SU-DHL-6 (cell line): ENCODE data around the gene DDR2.

Source experiments
- H2AFZ ChIP-seq: fragments of 200-600 bp; sonication (generic); 2 replicates; pipeline ENCODE4 v1.6.1; 2014; ENCODE audit warnings: low read depth, mild to moderate bottlenecking, moderate library complexity, mixed read lengths, antibody characterized with exemption, low read length; ENCODE audit not compliant: severe bottlenecking
- H3F3A ChIP-seq: fragments of 200-600 bp; shearing (Covaris generic); 2 replicates; pipeline ENCODE4 v1.6.0; 2016; ENCODE audit warnings: antibody characterized with exemption, mild to moderate bottlenecking; ENCODE audit not compliant: insufficient read depth
- H3K27ac ChIP-seq: fragments of 200-600 bp; sonication (generic); 2 replicates; pipeline ENCODE4 v1.5.1; 2016; ENCODE audit warnings: low read depth, mild to moderate bottlenecking, low read length, moderate library complexity, mixed read lengths
- H3K27me3 ChIP-seq: fragments of 200-600 bp; sonication (generic), shearing (Covaris generic); 2 replicates; pipeline ENCODE4 v1.6.0; 2014; ENCODE audit warnings: mild to moderate bottlenecking, low read length
- H3K36me3 ChIP-seq: fragments of 200-600 bp; sonication (generic); 2 replicates; pipeline ENCODE4 v1.6.1; 2014; ENCODE audit warnings: mild to moderate bottlenecking, low read length, mixed read lengths
- H3K4me2 ChIP-seq: fragments of 300-600, 200-600 bp; shearing (Covaris generic), sonication (generic); 2 replicates; pipeline ENCODE4 v1.6.0; 2014; ENCODE audit warnings: low read length, low read depth, mild to moderate bottlenecking; ENCODE audit not compliant: poor library complexity, severe bottlenecking
- H3K4me3 ChIP-seq: fragments of 200-600 bp; sonication (generic); 2 replicates; pipeline ENCODE4 v1.5.1; 2014; ENCODE audit warnings: antibody characterized with exemption, low read length, mild to moderate bottlenecking, mixed read lengths; ENCODE audit not compliant: insufficient read depth, poor library complexity, severe bottlenecking
- H3K79me2 ChIP-seq: fragments of 200-600 bp; sonication (generic); 2 replicates; pipeline ENCODE4 v1.6.1; 2014; ENCODE audit warnings: mild to moderate bottlenecking, low read length, moderate library complexity; ENCODE audit not compliant: insufficient read depth
- H3K9ac ChIP-seq: fragments of 200-600 bp; sonication (generic); 2 replicates; pipeline ENCODE4 v1.7.0; 2014; ENCODE audit warnings: mild to moderate bottlenecking, low read length
- H3K9me2 ChIP-seq: fragments of 200-600 bp; sonication (generic); replicated peaks from 2 replicates; pipeline ENCODE4 v1.6.1; 2014; ENCODE audit warnings: low read length; ENCODE audit not compliant: insufficient read depth
- H3K9me3 ChIP-seq: fragments of 200-600 bp; sonication (generic); 2 replicates; pipeline ENCODE4 v1.6.1; 2014; ENCODE audit warnings: low read length, mixed read lengths; ENCODE audit not compliant: insufficient read depth
- H4K20me1 ChIP-seq: fragments of 200-600 bp; sonication (generic); 2 replicates; pipeline ENCODE4 v1.6.1; 2014; ENCODE audit warnings: low read depth, mild to moderate bottlenecking, antibody characterized with exemption, low read length, moderate library complexity, mixed read lengths
- EZH2phosphoT487 ChIP-seq: fragments of 200-600 bp; sonication (generic), shearing (Covaris generic); conservative IDR thresholded peaks from 2 replicates; pipeline ENCODE4 v1.6.1; 2018; ENCODE audit warnings: mild to moderate bottlenecking, antibody characterized with exemption, low read length, moderate library complexity, mixed read lengths
- TF ChIP-seq, protein P1 (sequence below): fragments of 200-600 bp; sonication (generic); IDR thresholded peaks from one replicate; pipeline ENCODE4 v1.5.1; 2017; ENCODE audit warnings: antibody characterized with exemption, mild to moderate bottlenecking, low read length, moderate library complexity; ENCODE audit not compliant: insufficient read depth, poor library complexity, severe bottlenecking

Gene DDR2

DNA sequence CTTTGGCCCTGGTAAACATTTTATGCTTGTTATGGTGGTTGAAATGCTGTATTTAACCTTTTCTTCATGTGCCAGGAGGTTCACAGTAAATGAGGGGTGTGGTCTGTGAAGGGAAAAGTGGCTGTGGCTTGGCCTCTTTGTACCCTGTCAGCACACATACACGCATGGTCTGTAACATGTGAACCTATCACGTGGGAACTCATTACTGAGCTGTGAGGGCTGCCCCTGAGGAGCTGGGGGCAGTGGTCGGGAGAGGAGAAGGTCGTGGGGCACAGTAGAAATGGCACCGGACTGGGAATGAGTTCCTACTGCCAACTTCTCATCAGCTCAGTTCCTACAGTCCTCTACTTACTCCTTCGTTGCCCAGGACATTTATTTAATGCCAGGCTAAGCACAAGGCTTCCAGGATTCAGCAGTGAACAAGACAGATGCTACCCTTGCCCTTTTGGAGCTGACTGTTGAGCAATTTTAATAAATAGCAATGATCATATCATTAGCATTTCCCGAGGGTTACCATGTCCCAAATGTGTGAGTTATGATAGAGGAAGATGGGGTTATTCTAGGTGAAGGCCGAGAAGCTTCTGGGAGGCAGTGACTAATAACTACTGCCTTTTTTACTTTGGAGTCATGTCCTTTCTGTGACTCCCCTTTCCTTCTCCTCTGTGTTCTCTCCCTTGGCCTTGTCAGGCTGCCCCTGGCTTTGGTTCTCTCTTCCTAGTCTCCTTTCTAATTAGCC, 38.8 kb downstream of the DDR2 start:
- TF ChIP-seq, protein P1, sequence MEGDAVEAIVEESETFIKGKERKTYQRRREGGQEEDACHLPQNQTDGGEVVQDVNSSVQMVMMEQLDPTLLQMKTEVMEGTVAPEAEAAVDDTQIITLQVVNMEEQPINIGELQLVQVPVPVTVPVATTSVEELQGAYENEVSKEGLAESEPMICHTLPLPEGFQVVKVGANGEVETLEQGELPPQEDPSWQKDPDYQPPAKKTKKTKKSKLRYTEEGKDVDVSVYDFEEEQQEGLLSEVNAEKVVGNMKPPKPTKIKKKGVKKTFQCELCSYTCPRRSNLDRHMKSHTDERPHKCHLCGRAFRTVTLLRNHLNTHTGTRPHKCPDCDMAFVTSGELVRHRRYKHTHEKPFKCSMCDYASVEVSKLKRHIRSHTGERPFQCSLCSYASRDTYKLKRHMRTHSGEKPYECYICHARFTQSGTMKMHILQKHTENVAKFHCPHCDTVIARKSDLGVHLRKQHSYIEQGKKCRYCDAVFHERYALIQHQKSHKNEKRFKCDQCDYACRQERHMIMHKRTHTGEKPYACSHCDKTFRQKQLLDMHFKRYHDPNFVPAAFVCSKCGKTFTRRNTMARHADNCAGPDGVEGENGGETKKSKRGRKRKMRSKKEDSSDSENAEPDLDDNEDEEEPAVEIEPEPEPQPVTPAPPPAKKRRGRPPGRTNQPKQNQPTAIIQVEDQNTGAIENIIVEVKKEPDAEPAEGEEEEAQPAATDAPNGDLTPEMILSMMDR = no peak
- TF ChIP-seq EZH2phosphoT487 = no peak
- H3K9me2 ChIP-seq = no peaks in the 10 kb centered on the region
- no peaks in the 10 kb centered on the region for H3K79me2 ChIP-seq
- no peaks in the 10 kb centered on the region for H3F3A ChIP-seq
- no peaks in the 10 kb centered on the region for H3K36me3 ChIP-seq
- H4K20me1 ChIP-seq = no peaks in the 10 kb centered on the region
- H3K4me2 ChIP-seq = no peak overlapping the region
- no peak overlapping the region for H2AFZ ChIP-seq
- H3K27me3 ChIP-seq = no peaks in the 10 kb centered on the region
- no peak overlapping the region for H3K4me3 ChIP-seq
- no peak overlapping the region for H3K27ac ChIP-seq
- H3K9me3 ChIP-seq = no peaks in the 10 kb centered on the region
- no peak overlapping the region for H3K9ac ChIP-seq

DNA sequence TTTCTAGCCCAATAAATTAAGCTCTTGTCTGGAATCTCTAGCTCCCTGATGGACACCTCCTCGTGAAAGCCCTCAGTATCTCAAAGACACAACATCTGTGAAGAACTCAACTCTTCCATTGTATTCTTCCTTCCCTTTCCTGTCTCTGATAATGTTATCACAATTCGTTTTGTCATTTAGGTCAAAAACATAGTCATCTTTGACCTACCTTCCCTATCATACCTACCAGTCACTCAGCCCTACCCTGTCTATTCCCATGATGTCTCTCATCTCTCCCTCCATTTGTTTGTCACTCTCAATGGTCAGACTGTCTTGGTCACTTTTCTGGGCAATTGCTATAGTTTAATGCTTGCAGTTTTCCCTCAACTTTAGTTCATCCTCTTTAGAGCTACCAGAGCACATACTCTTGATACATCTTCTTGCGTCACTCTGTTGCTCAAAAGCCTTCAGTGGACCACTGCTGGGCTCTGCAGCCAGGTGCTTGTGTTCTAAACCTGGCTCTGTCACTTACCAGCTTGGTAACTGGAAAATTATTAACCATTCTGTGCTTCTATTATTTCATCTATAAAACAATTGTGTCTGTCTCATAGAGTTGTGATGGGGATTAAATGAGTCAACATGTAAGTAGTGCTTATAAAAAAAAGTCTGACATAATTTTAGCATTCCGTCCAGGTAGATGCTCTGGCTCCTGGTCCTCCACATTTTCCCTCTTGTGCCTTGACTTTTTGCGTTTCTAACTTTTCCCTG, 39.6 kb downstream of the DDR2 start:
- no peaks in the 10 kb centered on the region for H3K36me3 ChIP-seq
- H4K20me1 ChIP-seq = no peaks in the 10 kb centered on the region
- no peak overlapping the region for H3K4me2 ChIP-seq
- H3K9ac ChIP-seq = no peak overlapping the region
- no peaks in the 10 kb centered on the region for H3F3A ChIP-seq
- H3K9me3 ChIP-seq = no peaks in the 10 kb centered on the region
- no peak overlapping the region for H3K27ac ChIP-seq
- no peaks in the 10 kb centered on the region for H3K27me3 ChIP-seq
- no peak overlapping the region for H3K4me3 ChIP-seq
- H3K9me2 ChIP-seq = no peaks in the 10 kb centered on the region
- H3K79me2 ChIP-seq = no peaks in the 10 kb centered on the region
- TF ChIP-seq, protein P1 = no peak
- TF ChIP-seq EZH2phosphoT487 = no peak
- H2AFZ ChIP-seq = no peak overlapping the region

DNA sequence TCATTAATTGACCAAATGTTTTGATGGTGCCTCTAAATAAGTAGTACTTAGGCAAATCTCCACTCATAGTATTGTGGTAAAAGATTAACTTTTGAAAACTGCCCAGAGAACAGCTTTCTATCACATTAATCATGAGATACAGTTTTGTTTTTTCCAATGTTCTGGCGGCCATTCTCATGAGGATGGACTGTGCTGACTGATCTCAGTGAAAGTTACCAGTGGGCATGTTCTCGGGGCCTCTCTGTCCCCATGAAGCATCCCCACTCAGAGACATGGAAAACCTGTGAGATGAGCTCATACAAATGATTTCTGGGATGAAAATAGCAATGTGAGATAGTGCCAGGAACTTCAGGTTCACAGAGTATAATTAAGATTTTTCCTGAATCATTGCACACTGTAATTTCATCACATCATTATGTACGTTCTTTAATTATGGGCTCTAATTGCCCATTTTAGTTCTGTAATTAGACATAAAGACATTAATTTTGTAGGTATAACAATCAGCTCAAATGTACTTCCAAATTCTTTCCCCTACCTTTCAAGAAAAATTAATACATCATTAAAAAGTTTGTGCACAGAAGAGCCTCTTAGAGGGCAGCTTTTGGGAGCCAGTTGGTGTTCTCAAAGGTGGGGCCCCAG, 40.5 kb downstream of the DDR2 start:
- no peaks in the 10 kb centered on the region for H3K9me2 ChIP-seq
- no peaks in the 10 kb centered on the region for H3F3A ChIP-seq
- H4K20me1 ChIP-seq = no peaks in the 10 kb centered on the region
- H3K9ac ChIP-seq = no peak overlapping the region
- no peaks in the 10 kb centered on the region for H3K27me3 ChIP-seq
- H3K27ac ChIP-seq = no peak overlapping the region
- no peak overlapping the region for H2AFZ ChIP-seq
- no peaks in the 10 kb centered on the region for H3K9me3 ChIP-seq
- no peak overlapping the region for H3K4me3 ChIP-seq
- no peak overlapping the region for H3K4me2 ChIP-seq
- no peak for TF ChIP-seq EZH2phosphoT487
- TF ChIP-seq, protein P1 = no peak
- H3K36me3 ChIP-seq = no peaks in the 10 kb centered on the region
- no peaks in the 10 kb centered on the region for H3K79me2 ChIP-seq
